SK-N-DZ (cell line): ENCODE measurements around the gene HOXC10.

Experiments used
- DNase-seq: peaks from one replicate; pipeline ENCODE4 v3.0.0-alpha.2; 2015; ENCODE audit warnings: low spot score

The HOXC10 gene

GRCh38 chr12:54029529-54030441 lies 44.8 kb downstream of the HOXC10 start:
- DNase-seq = no peak

GRCh38 chr12:54030442-54030801 lies 45.5 kb downstream of the HOXC10 start:
- no peak for DNase-seq

GRCh38 chr12:54030889-54031471 lies 46.0 kb downstream of the HOXC10 start:
- peak; percentile 63 for DNase-seq

GRCh38 chr12:54031480-54031879 lies 46.5 kb downstream of the HOXC10 start:
- no peak for DNase-seq

GRCh38 chr12:54032086-54032619 lies 47.2 kb downstream of the HOXC10 start:
- DNase-seq = no peak

- DNase-seq = peak; percentile 88
These were observed 47.7 kb downstream of the HOXC10 start, which contains the start of gene HOXC5 for GRCh38 chr12:54032627-54033100. Gene HOXC5 (plus strand): TSS chr12:54033050. CDS start chr12:54033123, 73 bp downstream.

GRCh38 chr12:54033106-54033979 lies 48.4 kb downstream of the HOXC10 start:
- peak; percentile 63 for DNase-seq

- DNase-seq = no peak
These were observed 49.2 kb downstream of the HOXC10 start for GRCh38 chr12:54033980-54034784.

- DNase-seq = no peak
These were observed 49.9 kb downstream of the HOXC10 start for GRCh38 chr12:54034785-54035310.

- no peak for DNase-seq
These were observed 50.8 kb downstream of the HOXC10 start for GRCh38 chr12:54035568-54036264.

- DNase-seq = no peak
These were observed 51.8 kb downstream of the HOXC10 start for GRCh38 chr12:54036620-54037359.

GRCh38 chr12:54037360-54038283 lies 52.7 kb downstream of the HOXC10 start:
- no peak for DNase-seq

GRCh38 chr12:54038284-54038870 lies 53.4 kb downstream of the HOXC10 start:
- no peak for DNase-seq

- no peak for DNase-seq
These were observed 54.0 kb downstream of the HOXC10 start for GRCh38 chr12:54038871-54039414.

- DNase-seq = no peak
These were observed 54.6 kb downstream of the HOXC10 start for GRCh38 chr12:54039417-54040147.
